ENCODE results near the gene PDHX.
A peak's percentile ranks its signal among the peaks of the same experiment; 100 is the strongest.

Gene PDHX

DNA sequence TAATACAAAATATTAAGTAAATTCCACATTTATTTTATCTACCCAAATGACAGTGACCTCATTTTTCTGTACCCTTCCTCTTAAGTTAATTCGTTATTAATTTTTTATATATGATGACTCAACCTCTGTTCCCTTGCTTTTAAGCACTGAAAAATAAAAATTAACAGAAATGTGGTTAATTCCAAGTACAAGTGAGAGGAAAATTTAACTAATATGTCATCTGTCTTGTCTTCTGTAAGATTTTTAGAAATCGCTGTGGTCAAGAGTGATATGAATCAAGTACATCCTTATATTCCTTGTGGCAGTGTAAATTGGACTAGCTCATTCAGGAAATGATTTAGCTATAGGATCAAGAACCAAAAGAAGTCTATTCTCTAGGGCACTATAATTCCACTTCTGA is 74.5 kb downstream of the PDHX start:
- DNase-seq (ENCODE audit: low read depth), result no peak

GRCh38 chr11:34994854-34995253 is 78.4 kb downstream of the PDHX start:
- DNase-seq (ENCODE audit: low read depth), result no peak

- no peak for DNase-seq (ENCODE audit: low read depth)
These were observed 80.5 kb downstream of the PDHX start for GRCh38 chr11:34996958-34997357.

GRCh38 chr11:34997952-34998528 is 81.6 kb downstream of the PDHX start:
- DNase-seq (ENCODE audit: low read depth), result peak; percentile 49

- DNase-seq (ENCODE audit: low read depth), result no peak
These were observed 83.0 kb downstream of the PDHX start for GRCh38 chr11:34999453-34999852.

DNA sequence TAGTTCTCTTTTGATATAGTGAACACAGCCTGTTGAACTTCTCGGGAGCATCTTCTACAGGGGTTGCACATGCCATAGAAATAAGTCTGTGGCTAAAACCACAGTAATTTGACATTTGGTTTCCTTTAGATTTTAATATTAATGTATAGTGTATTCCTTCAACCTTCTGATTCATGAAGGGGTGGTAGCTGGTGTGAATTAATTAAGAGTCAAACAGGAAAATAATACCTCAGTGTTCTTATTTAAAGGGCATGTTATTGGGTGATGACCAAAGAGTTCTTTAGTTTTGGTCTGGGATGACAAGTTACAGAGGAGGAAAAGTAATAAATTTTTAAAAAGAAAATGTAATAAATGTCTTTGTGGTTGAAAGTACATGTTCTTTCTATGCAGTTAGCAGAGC is 86.8 kb downstream of the PDHX start:
- no peak for DNase-seq (ENCODE audit: low read depth)

DNA sequence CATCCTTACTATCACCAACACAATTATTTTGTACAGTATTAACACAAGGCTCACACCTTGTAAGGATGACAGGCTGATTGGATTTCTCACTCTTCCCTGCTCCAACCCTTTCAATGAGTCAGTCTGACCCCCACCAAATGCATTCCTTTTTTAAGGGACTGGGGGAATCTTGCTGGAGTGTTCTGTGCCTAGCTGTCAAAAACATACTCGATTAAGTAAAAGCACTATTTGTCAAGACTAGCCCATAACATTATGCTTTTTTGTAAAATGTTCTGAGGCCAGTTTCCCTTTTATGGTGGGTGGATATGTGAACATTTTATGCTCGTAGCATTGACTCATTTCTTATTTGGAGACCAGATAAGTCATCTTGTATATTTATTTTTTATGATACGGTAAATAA is 87.2 kb downstream of the PDHX start:
- DNase-seq (ENCODE audit: low read depth), result no peak

DNA sequence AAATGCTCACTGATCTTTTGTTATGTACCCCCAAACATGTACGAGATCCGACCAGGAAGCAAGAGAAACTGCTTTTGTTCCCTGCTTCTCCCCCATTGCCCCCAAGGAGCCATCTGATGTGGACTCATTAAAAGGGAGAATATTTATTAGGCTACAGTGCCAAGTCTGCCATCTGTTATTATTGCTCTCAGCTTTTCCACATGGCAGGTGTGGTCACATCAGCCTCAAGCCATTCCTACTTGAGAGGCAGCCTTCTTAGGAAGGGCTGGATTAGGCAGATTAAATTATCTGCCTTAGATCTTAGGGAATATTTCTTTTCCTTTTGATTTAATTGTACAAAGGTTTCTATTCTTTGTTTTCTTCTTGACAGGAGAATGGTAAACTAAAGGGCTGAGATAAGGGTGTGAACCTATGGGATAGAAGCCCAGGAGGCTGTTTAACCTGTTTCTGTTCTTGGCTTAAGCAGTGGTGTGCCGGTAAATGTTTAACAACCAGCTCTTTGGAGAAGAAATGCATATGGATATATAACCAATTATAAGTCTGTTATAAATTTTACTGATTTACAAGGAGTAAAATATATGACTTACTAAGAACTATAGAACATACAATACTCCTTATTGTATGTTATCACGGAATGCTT is 88.8 kb downstream of the PDHX start:
- no peak for DNase-seq (ENCODE audit: low read depth)

GRCh38 chr11:35006389-35007128 is 90.1 kb downstream of the PDHX start:
- DNase-seq (ENCODE audit: low read depth), result no peak

GRCh38 chr11:35007277-35007676 is 90.9 kb downstream of the PDHX start:
- no peak for DNase-seq (ENCODE audit: low read depth)

- DNase-seq (ENCODE audit: low read depth), result no peak
These were observed 92.9 kb downstream of the PDHX start for GRCh38 chr11:35009191-35009943.

DNA sequence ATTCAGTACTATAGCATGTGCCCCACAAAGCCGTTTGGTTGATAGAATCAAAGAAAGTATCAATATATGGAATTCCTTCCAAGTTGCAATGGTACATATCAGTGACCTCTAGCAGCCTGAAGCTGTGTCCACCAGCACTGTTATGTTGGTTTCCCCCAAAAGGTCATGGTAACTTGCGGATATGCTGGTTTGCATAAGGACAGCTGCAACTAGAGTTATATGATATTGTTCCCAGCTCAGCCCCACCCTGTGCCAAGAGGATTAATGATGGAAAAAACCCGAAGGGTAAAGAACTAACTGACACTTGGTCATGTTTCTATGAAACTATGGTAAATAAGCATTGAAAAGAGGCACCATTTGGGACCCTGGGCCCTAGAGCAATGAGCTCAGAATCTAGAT is 93.5 kb downstream of the PDHX start:
- DNase-seq (ENCODE audit: low read depth), result no peak

DNA sequence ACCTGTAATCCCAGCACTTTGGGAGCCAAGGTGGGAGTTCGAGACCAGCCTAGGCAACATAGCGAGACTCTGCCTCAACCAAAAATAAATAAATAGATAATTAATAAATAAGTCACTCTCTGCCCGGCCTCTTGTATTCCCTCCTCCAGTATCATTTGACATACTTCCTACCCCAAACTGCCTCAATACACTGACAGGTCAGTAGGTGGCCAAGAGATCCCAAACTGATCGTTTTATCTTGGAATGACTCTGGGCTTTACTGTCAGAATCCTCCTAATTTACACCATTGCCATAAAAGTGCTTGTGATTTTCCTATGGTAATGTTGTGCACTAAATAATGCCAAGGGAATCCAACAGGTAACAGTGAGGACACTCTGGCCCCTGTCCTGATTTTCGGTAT is 94.2 kb downstream of the PDHX start:
- no peak for DNase-seq (ENCODE audit: low read depth)

GRCh38 chr11:35011389-35011788 is 95.0 kb downstream of the PDHX start:
- no peak for DNase-seq (ENCODE audit: low read depth)

GRCh38 chr11:35011944-35012343 is 95.5 kb downstream of the PDHX start:
- no peak for DNase-seq (ENCODE audit: low read depth)

GRCh38 chr11:35012467-35013191 is 96.2 kb downstream of the PDHX start:
- no peak for DNase-seq (ENCODE audit: low read depth)

GRCh38 chr11:35013514-35014233 is 97.3 kb downstream of the PDHX start:
- DNase-seq (ENCODE audit: low read depth), result no peak

GRCh38 chr11:35014346-35014745 is 97.9 kb downstream of the PDHX start:
- peak; percentile 92 for DNase-seq (ENCODE audit: low read depth)

GRCh38 chr11:35015621-35016387 is 99.4 kb downstream of the PDHX start:
- no peak for DNase-seq (ENCODE audit: low read depth)

GRCh38 chr11:35016916-35017315 is 100.5 kb downstream of the PDHX start:
- no peak for DNase-seq (ENCODE audit: low read depth)
